GM21381 (cell line): ENCODE data around the gene SLC26A5.

Experiments used
- ATAC-seq: cut with Tn5 transposase; IDR thresholded peaks from one replicate; pipeline ENCODE4 v1.9.1; 2021; ENCODE audit warnings: mild to moderate bottlenecking, moderate library complexity; ENCODE audit not compliant: unreplicated experiment

SLC26A5 gene

GRCh38 chr7:103348452-103348851, 97.6 kb downstream of the SLC26A5 start:
- ATAC-seq = no peak

- peak; percentile 61 for ATAC-seq
These were observed 98.3 kb downstream of the SLC26A5 start, which contains the start of gene PSMC2 for GRCh38 chr7:103347507-103348267. Gene PSMC2 (plus strand): TSS chr7:103347643. CDS start chr7:103347712, 69 bp downstream.

- no peak for ATAC-seq
These were observed 99.6 kb downstream of the SLC26A5 start for GRCh38 chr7:103346396-103346795.

GRCh38 chr7:103344453-103345149, 101.4 kb downstream of the SLC26A5 start, which contains the start of gene DNAJC2:
Gene DNAJC2 (minus strand): TSS chr7:103344767. CDS start chr7:103344622, 145 bp downstream.
- ATAC-seq = peak; percentile 79

- ATAC-seq = peak; percentile 18
These were observed 102.1 kb downstream of the SLC26A5 start for GRCh38 chr7:103343758-103344452.

DNA sequence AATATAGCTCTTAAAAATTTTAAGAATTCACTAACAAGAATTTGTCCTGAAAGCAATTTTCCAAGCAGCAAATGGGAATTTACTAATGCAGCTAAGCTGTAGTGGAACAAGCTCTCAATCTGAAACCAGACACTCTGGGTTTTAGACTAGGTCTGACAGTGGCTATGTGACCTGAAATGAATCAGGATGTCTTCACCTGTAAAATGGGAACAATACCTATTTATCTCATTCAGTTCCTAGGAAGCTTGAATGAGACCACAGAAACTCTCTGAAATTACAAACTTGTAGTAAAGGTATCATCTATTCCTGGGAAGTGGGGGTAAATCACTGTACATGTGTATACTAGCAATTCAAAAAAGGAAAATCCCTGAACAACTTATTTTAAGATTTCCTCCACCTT, 102.7 kb downstream of the SLC26A5 start:
- ATAC-seq = no peak

DNA sequence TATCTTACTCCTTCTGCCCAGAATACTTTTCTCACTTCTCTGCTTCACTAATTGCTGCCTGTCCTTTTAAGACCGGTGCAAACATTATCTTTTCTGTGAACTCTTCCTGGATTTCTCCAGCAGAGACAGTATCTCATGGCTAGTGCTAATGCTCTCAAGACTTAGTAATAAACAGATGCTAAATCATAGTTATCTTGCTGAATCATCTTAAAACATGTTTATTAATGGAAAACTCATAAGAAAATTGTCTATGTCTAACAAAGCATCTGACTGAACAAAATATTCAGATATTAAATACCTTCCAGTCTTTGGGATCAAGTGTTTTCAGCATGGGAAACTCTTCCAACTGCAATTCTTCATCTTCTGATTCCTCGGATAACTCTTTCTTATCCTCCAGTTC, 104.5 kb downstream of the SLC26A5 start:
- no peak for ATAC-seq

GRCh38 chr7:103338864-103339263, 107.1 kb downstream of the SLC26A5 start:
- ATAC-seq = no peak

- ATAC-seq = no peak
These were observed 109.2 kb downstream of the SLC26A5 start for GRCh38 chr7:103336761-103337160.

GRCh38 chr7:103325744-103326143, 120.3 kb downstream of the SLC26A5 start:
- no peak for ATAC-seq
